GM18498 (cell line): Measurements from ENCODE around the gene CRISPLD2.

ENCODE experiments used
- ATAC-seq: cut with Tn5 transposase; IDR thresholded peaks from one replicate; pipeline ENCODE4 v1.9.1; 2021; ENCODE audit warnings: mild to moderate bottlenecking, moderate library complexity; ENCODE audit not compliant: unreplicated experiment

Gene CRISPLD2

GRCh38 chr16:84907051-84907450, 87.3 kb downstream of the CRISPLD2 start:
- no peak for ATAC-seq

DNA sequence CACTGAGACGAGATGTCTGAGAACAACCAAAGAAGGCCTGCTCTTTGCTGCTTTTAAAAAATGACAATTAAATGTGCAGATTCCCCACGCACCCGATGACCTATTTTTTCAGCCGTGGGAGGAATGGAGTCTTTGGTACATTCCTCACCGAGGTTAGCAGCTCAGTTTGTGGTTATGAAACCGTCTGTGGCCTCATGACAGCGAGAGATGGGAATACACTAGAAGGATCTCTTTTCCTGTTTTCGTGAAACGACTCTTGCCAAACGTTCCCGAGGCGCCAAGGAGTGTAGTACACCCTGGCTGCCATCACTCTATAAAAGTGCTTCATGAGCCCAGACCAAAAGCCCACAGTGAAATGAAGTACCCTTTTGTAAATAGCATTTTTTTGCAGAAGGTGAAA, 87.8 kb downstream of the CRISPLD2 start:
- no peak for ATAC-seq

GRCh38 chr16:84909476-84910085, 89.8 kb downstream of the CRISPLD2 start:
- no peak for ATAC-seq

GRCh38 chr16:84911486-84912216, 91.9 kb downstream of the CRISPLD2 start:
- ATAC-seq = no peak

GRCh38 chr16:84913315-84913714, 93.5 kb downstream of the CRISPLD2 start:
- ATAC-seq = no peak

DNA sequence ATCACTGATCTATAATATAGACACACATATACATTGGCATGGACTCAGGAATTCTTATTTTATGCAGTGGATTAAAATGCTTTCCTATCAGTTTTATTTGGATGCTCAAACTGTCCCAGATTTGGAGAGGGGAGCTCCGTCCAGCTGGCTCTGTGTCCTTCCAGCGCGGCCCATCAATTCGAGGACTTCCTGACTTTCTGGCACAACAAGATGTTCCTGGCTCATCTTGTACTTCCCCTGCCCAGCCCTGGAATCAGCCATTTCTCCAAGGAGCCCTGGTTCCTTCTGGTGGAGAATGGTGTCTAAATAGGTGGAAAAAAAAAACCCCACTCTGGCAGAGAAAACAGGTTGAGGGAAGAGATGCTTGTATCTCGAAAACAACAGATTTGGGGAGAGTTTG, 94.5 kb downstream of the CRISPLD2 start:
- ATAC-seq = no peak

GRCh38 chr16:84916178-84916577, 96.4 kb downstream of the CRISPLD2 start:
- no peak for ATAC-seq

- ATAC-seq = no peak
These were observed 97.1 kb downstream of the CRISPLD2 start for GRCh38 chr16:84916850-84917249.

- ATAC-seq = no peak
These were observed 97.7 kb downstream of the CRISPLD2 start for GRCh38 chr16:84917492-84917891.

GRCh38 chr16:84918006-84918909, 98.5 kb downstream of the CRISPLD2 start:
- no peak for ATAC-seq

GRCh38 chr16:84919269-84919668, 99.5 kb downstream of the CRISPLD2 start:
- no peak for ATAC-seq

- no peak for ATAC-seq
These were observed 99.9 kb downstream of the CRISPLD2 start for GRCh38 chr16:84919708-84920107.

DNA sequence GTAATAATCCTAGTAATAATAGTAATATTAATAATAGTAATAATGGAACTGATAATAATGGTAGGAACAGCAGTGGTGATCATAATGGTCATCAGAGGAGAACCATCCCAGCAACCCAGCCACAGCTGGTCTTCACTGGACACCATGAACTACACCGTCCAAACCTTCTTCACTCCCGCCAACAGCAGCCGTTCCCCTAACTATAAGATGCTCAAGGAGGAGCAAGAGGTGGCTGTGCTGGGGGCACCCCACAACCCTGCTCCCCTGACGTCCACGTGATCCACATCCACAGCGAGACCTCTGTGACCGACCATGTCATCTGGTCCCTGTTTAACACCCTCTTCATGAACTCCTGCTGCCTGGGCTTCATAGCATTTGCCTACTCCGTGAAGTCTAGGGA, 100.5 kb downstream of the CRISPLD2 start:
- ATAC-seq = no peak

GRCh38 chr16:84922351-84923120, 102.8 kb downstream of the CRISPLD2 start:
- ATAC-seq = no peak

- no peak for ATAC-seq
These were observed 104.7 kb downstream of the CRISPLD2 start for GRCh38 chr16:84924331-84925091.

GRCh38 chr16:84925092-84925772, 105.4 kb downstream of the CRISPLD2 start:
- no peak for ATAC-seq

GRCh38 chr16:84925773-84926372, 106.1 kb downstream of the CRISPLD2 start:
- ATAC-seq = no peak

DNA sequence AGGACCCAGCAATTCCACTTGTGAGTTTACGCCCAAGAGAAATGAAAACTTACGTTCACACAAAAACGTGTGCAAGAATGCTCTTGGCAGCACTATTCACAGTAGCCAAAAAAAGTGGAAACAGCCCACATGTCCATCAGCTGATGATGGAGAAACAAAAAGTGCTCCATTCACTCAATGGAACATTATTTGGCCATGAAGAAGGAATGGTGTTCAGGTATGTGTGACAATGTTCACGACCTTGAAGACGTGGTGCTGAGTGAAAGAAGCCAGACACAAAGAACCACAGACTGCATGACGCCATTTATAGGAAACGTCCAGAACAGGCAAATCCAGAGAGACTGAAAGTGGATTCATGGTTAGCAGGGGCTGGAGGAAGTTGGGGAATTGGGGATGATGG, 106.7 kb downstream of the CRISPLD2 start:
- no peak for ATAC-seq
